Kidney (tissue), 14 donors: Measurements from ENCODE around the gene HTR6. TPM values are rescaled to one million over a fixed set of nuclear protein-coding genes. Genes with fewer than 3 reads are reported as not detected.
"Not testable (repeated sequence)": the region's sequence is repeated elsewhere in the genome, so short reads cannot be mapped to it uniquely, and the experiment has no call there.

ENCODE experiments used
- DNase-seq, 5 donors: peaks; one replicate each; pipeline ENCODE4 v3.0.0-alpha.2; 2013 to 2020
- FAIRE-seq: peaks from 2 replicates; lab custom pipeline; 2012; peaks lifted over from hg19 to GRCh38; lab: Jason Lieb, UNC
- H3K27ac ChIP-seq, 2 donors: one replicate each; pipeline ENCODE4 v1.7.0; 2013; ENCODE audit warnings: low read depth in 2 of 2, low read length in 2 of 2, inconsistent platforms in 1 of 2
- H3K27me3 ChIP-seq: one replicate; pipeline ENCODE4 v1.7.1; 2013; ENCODE audit warnings: low read length, inconsistent platforms; ENCODE audit not compliant: control insufficient read depth, insufficient read depth
- H3K36me3 ChIP-seq, 3 donors: one replicate each; pipeline versions ENCODE4 v1.7.0 to v1.7.1; 2013; ENCODE audit warnings: low read length in 3 of 3, control low read depth in 1 of 3, inconsistent platforms in 1 of 3; ENCODE audit not compliant: insufficient read depth in 3 of 3, control insufficient read depth in 2 of 3
- H3K4me1 ChIP-seq, 3 donors: one replicate each; pipeline versions ENCODE4 v1.7.0 to v1.7.1; 2013; ENCODE audit warnings: low read length in 3 of 3, inconsistent platforms in 1 of 3, low read depth in 1 of 3; ENCODE audit not compliant: control insufficient read depth in 2 of 3, insufficient read depth in 2 of 3
- H3K4me3 ChIP-seq, 3 donors: one replicate each; pipeline versions ENCODE4 v1.7.0 to v1.8.1; 2013; ENCODE audit warnings: low read length in 3 of 3, control low read depth in 1 of 3, inconsistent platforms in 1 of 3
- H3K9ac ChIP-seq, 3 donors: one replicate each; pipeline versions ENCODE4 v1.7.0 to v1.7.1; 2013; ENCODE audit warnings: low read length in 3 of 3, control low read depth in 1 of 3, inconsistent platforms in 1 of 3
- H3K9me3 ChIP-seq, 3 donors: one replicate each; pipeline versions ENCODE4 v1.7.0 to v1.7.1; 2013; ENCODE audit warnings: low read length in 3 of 3, control low read depth in 1 of 3, inconsistent platforms in 1 of 3; ENCODE audit not compliant: control insufficient read depth in 2 of 3, insufficient read depth in 1 of 3
- CTCF ChIP-seq: IDR thresholded peaks from 3 replicates; pipeline ENCODE4 v1.5.1; 2012; ENCODE audit warnings: mild to moderate bottlenecking, moderate library complexity, borderline replicate concordance; ENCODE audit not compliant: insufficient read depth; ENCODE audit errors: extremely low read depth
- intact Hi-C: fragments of 100-400 bp; cut with DNase I; formaldehyde crosslinking; loops from one replicate; pipeline ENCODE4 v1.11.1; 2022
- polyA plus RNA-seq: library from polyadenylated mRNA; stranded (reverse); fragments of 350-450 nt; fragmentation: Illumina TruSeq; extraction: RNeasy Lipid Tissue Mini Kit (QIAGEN cat#74804); gene quantifications from one replicate; pipeline ENCODE4 v1.2.3, GENCODE V29; 2014; ENCODE audit warnings: low read depth, low replicate concordance; ENCODE audit not compliant: insufficient read depth
- total RNA-seq: library from RNA; stranded (reverse); fragmentation: NEBNext Ultra II Directional; extraction: Animal tissue kit (Norgen Biotek cat#: 25700); gene quantifications from one replicate; pipeline ENCODE4 v1.2.1, GENCODE V29; 2021
- donor health status: control.
- donor health status: control.
- donor health status: control.
- donor health status: control.
- donor health status: control.
- donor health status: DM: yes; HTN: yes; CAD: no.
- donor health status: Normal renal cell carcinoma (clear cell type).

The HTR6 gene
- total and polyA plus RNA-seq, 2 donors from 2014 or later, result not detected

GRCh38 chr1:19637606-19638005 lies 27.1 kb upstream of the HTR6 start:
- TF ChIP-seq CTCF, result no peak

GRCh38 chr1:19639228-19639627 lies 25.4 kb upstream of the HTR6 start:
- H3K27me3 ChIP-seq, H3K9ac ChIP-seq, FAIRE-seq, H3K36me3 ChIP-seq, DNase-seq, H3K9me3 ChIP-seq, H3K27ac ChIP-seq, intact Hi-C loops, H3K4me3 ChIP-seq: not testable (repeated sequence)
- H3K4me1 ChIP-seq, result peaks cover 0 to 15% (median 11%) of the 10 kb centered on the region in 3 donors

More at GRCh38 chr1:19637606-19638005, 27.1 kb upstream of the HTR6 start:
- FAIRE-seq, result no peak
- Histone ChIP-seq H3K4me1 (peaks cover 0 to 12% (median 6%) of the 10 kb centered on the region in 3 donors), H3K9me3 (no peaks in the 10 kb centered on the region), H3K27me3 (no peaks in the 10 kb centered on the region), H3K36me3 (no peaks in the 10 kb centered on the region), H3K9ac (no peak overlapping the region), H3K27ac (no peak overlapping the region), H3K4me3 (no peak overlapping the region)
- intact Hi-C loops, result no loop called here
- no peak for DNase-seq

GRCh38 chr1:19639999-19640362 lies 24.7 kb upstream of the HTR6 start:
- no peak for DNase-seq
- no peak for TF ChIP-seq CTCF
- FAIRE-seq, result no peak
- H3K4me3 ChIP-seq, result no peak overlapping the region
- no peak overlapping the region for H3K27ac ChIP-seq
- no peaks in the 10 kb centered on the region for H3K27me3 ChIP-seq
- H3K4me1 ChIP-seq, result peaks cover 0 to 15% (median 11%) of the 10 kb centered on the region in 3 donors
- no peaks in the 10 kb centered on the region for H3K9me3 ChIP-seq
- H3K36me3 ChIP-seq, result no peaks in the 10 kb centered on the region
- intact Hi-C loops, result loop anchor here (10.0 kb wide), 1 partner anchor 155 kb away; the partner anchor contains the start of gene CAPZB
- no peak overlapping the region for H3K9ac ChIP-seq

GRCh38 chr1:19640363-19641316 lies 24.0 kb upstream of the HTR6 start:
- no peak overlapping the region for H3K4me3 ChIP-seq
- H3K27me3 ChIP-seq, result no peaks in the 10 kb centered on the region
- no peak overlapping the region for H3K9ac ChIP-seq
- peaks cover 0 to 15% (median 11%) of the 10 kb centered on the region in 3 donors for H3K4me1 ChIP-seq
- H3K36me3 ChIP-seq, result no peaks in the 10 kb centered on the region
- FAIRE-seq, result no peak
- no peak for TF ChIP-seq CTCF
- DNase-seq, result peak in 3 of 5 donors; percentile 58 to 74 (median 61)
- H3K9me3 ChIP-seq, result no peaks in the 10 kb centered on the region
- no peak overlapping the region for H3K27ac ChIP-seq
- intact Hi-C loops, result loop anchor here (10.0 kb wide), 1 partner anchor 156 kb away; the partner anchor contains the start of gene CAPZB
